Breast epithelium (tissue), 4 donors: Measurements from ENCODE around the gene INSC. TPM values are rescaled to one million over a fixed set of nuclear protein-coding genes. Genes with fewer than 3 reads are reported as not detected.

ENCODE experiments used
- DNase-seq, 2 donors: peaks; one replicate each; pipeline ENCODE4 v3.0.0-alpha.2; 2019; ENCODE audit warnings: low spot score in 2 of 2
- H3K27ac ChIP-seq, 2 donors: fragments of 200-600 bp; sonication (generic) in 1 of 2; one replicate each; pipeline ENCODE4 v1.5.1; 2016 to 2019; ENCODE audit warnings: mild to moderate bottlenecking in 1 of 2
- H3K27me3 ChIP-seq, 2 donors: fragments of 200-600 bp; sonication (generic) in 1 of 2; one replicate each; pipeline versions ENCODE4 v1.5.1 to v1.6.0; 2017 to 2019; ENCODE audit warnings: control low read depth in 1 of 2, mild to moderate bottlenecking in 1 of 2
- H3K36me3 ChIP-seq: fragments of 200-600 bp; one replicate; pipeline ENCODE4 v1.5.1; 2019
- H3K4me1 ChIP-seq, 2 donors: fragments of 200-600 bp; sonication (generic); one replicate each; pipeline ENCODE4 v1.5.1; 2016 to 2019; ENCODE audit warnings: control low read depth in 1 of 2
- H3K4me3 ChIP-seq, 3 donors: fragments of 200-600 bp; sonication (generic); 1 replicate in 2 of 3; 2 replicates in 1 of 3; pipeline ENCODE4 v1.5.1; 2016 to 2019; ENCODE audit warnings: mild to moderate bottlenecking in 3 of 3, moderate library complexity in 2 of 3
- H3K9me3 ChIP-seq, 2 donors: fragments of 200-600 bp; sonication (generic) in 1 of 2; one replicate each; pipeline ENCODE4 v1.5.1; 2016 to 2019; ENCODE audit warnings: control low read depth in 1 of 2
- CTCF ChIP-seq, 3 donors: fragments of 450-650 bp; IDR thresholded peaks; one replicate each; pipeline ENCODE4 v1.5.1; 2016 to 2017; ENCODE audit warnings: antibody characterized with exemption in 3 of 3, mild to moderate bottlenecking in 3 of 3, moderate library complexity in 3 of 3
- POLR2A ChIP-seq: fragments of 450-650 bp; IDR thresholded peaks from one replicate; pipeline ENCODE4 v1.6.1; 2016; ENCODE audit warnings: antibody characterized with exemption, mild to moderate bottlenecking, moderate library complexity
- POLR2AphosphoS5 ChIP-seq, 3 donors: sonication (generic); formaldehyde crosslinking; IDR thresholded peaks; one replicate each; pipeline ENCODE4 v1.6.1; 2017; ENCODE audit warnings: antibody characterized with exemption in 3 of 3
- intact Hi-C: fragments of 100-400 bp; cut with DNase I; formaldehyde crosslinking; loops from one replicate; pipeline ENCODE4 v1.15.1; 2023; ENCODE audit warnings: low total_unique reads
- total RNA-seq, 3 donors: library from RNA; depleted of rRNA; stranded (reverse); fragments of >200 nt; gene quantifications; one replicate each; pipeline ENCODE4 v1.1.0, GENCODE V29; 2016

Gene INSC
- total RNA-seq, 3 donors from 2014 or later: 0.33 to 0.88 TPM; not detected in 1

DNA sequence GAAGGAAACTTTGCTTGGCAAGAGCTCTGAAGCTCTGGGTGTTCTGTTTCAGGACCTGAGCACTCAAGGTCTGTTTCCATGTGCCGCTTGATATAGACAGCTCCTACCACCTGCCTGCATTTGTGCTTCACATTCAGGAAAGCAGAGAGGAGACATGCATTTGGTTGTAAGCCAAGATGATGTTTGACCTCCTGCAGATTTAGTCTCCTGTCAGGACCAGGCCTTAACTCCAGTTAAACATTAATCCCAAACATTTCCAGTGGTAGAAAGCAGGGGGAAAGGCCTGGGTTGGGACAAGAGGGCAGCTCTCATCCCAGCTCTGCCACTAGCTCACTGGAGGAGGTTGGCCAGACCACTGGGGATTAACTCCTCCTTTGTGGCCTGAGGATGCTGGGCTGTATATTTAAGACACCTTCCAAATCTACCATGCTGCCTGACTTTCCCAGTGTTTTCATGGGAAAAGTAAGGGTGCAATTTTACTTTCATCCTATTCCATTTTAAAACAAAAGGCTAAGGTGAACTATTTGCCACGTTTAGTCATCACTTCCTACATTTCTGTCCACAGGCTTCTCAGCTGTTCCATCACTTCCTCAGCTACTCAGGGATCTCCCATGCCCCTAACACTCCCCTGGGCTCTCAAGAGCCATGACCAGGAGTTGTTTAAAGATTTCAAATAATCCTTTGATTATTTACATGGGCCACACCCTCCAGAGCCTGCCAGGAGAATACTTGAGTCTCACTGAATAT is 80.9 kb downstream of the INSC start:
- Histone ChIP-seq H3K4me3 (no peak overlapping the region), H3K36me3 (no peaks in the 10 kb centered on the region), H3K4me1 (no peaks in the 10 kb centered on the region), H3K9me3 (no peaks in the 10 kb centered on the region), H3K27me3 (peaks cover 0 to 2% of the 10 kb centered on the region in 2 donors), H3K27ac (no peak overlapping the region)
- TF ChIP-seq POLR2A: no peak
- TF ChIP-seq CTCF (IDR thresholded peaks at IDR 0.05): no peak
- TF ChIP-seq POLR2AphosphoS5 (IDR thresholded peaks at IDR 0.05): no peak
- DNase-seq: no peak
- intact Hi-C loops: loop anchor here (5.0 kb wide), 1 partner anchor 1842 kb away; no protein-coding TSS in a partner anchor

- Histone ChIP-seq H3K36me3 (no peaks in the 10 kb centered on the region), H3K27me3 (peaks cover 0 to 2% of the 10 kb centered on the region in 2 donors), H3K9me3 (no peaks in the 10 kb centered on the region), H3K27ac (no peak overlapping the region), H3K4me3 (no peak overlapping the region), H3K4me1 (no peaks in the 10 kb centered on the region)
- DNase-seq: no peak
- intact Hi-C loops: loop anchor here (5.0 kb wide), 1 partner anchor 1841 kb away; no protein-coding TSS in a partner anchor
- TF ChIP-seq POLR2AphosphoS5 (IDR thresholded peaks at IDR 0.05): no peak
- TF ChIP-seq POLR2A: no peak
- no peak for TF ChIP-seq CTCF (IDR thresholded peaks at IDR 0.05)
Measured at GRCh38 chr11:15196704-15197103, 82.0 kb downstream of the INSC start.

GRCh38 chr11:15197696-15198095 is 83.0 kb downstream of the INSC start:
- H3K4me1 ChIP-seq: no peaks in the 10 kb centered on the region
- H3K36me3 ChIP-seq: no peaks in the 10 kb centered on the region
- TF ChIP-seq CTCF (IDR thresholded peaks at IDR 0.05) (no peak), POLR2A (no peak), POLR2AphosphoS5 (IDR thresholded peaks at IDR 0.05) (no peak)
- H3K4me3 ChIP-seq: no peak overlapping the region
- DNase-seq: no peak
- no peaks in the 10 kb centered on the region for H3K9me3 ChIP-seq
- intact Hi-C loops: loop anchor here (5.0 kb wide), 1 partner anchor 1840 kb away; no protein-coding TSS in a partner anchor
- H3K27ac ChIP-seq: no peak overlapping the region
- no peaks in the 10 kb centered on the region for H3K27me3 ChIP-seq

DNA sequence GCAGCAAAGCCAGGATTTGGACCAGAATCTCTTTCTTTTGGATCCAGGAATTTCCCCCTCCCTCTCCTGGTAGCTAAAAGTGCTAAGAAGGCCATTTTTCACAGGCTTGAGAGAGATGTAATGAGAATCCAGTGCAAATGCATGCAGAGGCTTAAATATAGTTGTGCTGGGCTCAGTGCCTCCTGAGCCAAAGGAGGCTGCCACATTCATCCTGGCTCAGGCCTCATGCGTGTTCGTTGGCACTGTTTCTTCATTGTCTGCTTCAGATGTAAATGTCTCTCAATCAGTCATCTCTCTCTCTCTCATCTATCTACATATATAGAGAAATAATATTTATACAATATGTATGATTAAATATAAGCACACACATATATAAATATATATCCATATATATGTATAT is 83.6 kb downstream of the INSC start:
- no peaks in the 10 kb centered on the region for H3K9me3 ChIP-seq
- no peak for TF ChIP-seq POLR2A
- no peak for TF ChIP-seq CTCF (IDR thresholded peaks at IDR 0.05)
- TF ChIP-seq POLR2AphosphoS5 (IDR thresholded peaks at IDR 0.05): no peak
- no peak overlapping the region for H3K27ac ChIP-seq
- no peaks in the 10 kb centered on the region for H3K36me3 ChIP-seq
- H3K4me3 ChIP-seq: no peak overlapping the region
- intact Hi-C loops: loop anchor here (5.0 kb wide), 1 partner anchor 1839 kb away; no protein-coding TSS in a partner anchor
- H3K4me1 ChIP-seq: no peaks in the 10 kb centered on the region
- DNase-seq: no peak
- no peaks in the 10 kb centered on the region for H3K27me3 ChIP-seq

DNA sequence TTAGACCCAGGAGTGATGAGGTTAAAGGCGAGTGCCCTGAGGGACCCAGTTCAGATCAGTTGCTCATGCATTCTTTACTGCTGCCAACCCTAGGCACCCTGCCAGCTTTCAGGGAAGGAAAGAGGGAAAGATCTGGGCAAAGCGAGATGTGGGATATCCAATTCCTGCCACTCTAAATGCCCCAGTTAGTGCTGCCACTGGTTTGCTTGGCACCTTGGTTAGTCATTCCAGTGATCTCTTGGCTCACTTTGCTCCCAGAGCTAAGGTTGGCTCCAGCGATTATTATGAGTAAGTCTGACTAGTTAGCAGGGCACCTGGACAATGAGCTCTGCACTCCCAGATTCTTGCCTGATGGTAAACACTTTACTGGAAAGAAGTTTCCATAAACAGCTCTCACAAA is 85.0 kb downstream of the INSC start:
- TF ChIP-seq POLR2A (no peak), POLR2AphosphoS5 (IDR thresholded peaks at IDR 0.05) (no peak), CTCF (IDR thresholded peaks at IDR 0.05) (no peak)
- H3K4me1 ChIP-seq: no peaks in the 10 kb centered on the region
- DNase-seq: peak; percentile 27 to 66
- no peaks in the 10 kb centered on the region for H3K9me3 ChIP-seq
- no peak overlapping the region for H3K4me3 ChIP-seq
- no peak overlapping the region for H3K27ac ChIP-seq
- no peaks in the 10 kb centered on the region for H3K36me3 ChIP-seq
- intact Hi-C loops: loop anchor here (5.0 to 10.0 kb wide), 2 partner anchors 95 to 1838 kb away; no protein-coding TSS in a partner anchor
- H3K27me3 ChIP-seq: no peaks in the 10 kb centered on the region
